DOHH2 (cell line): ENCODE data around the gene GCH1.

Source experiments
- CTCF ChIP-seq: fragments of 200-600 bp; sonication (generic); IDR thresholded peaks from one replicate; pipeline ENCODE4 v1.5.1; 2014; ENCODE audit warnings: antibody characterized with exemption, mild to moderate bottlenecking, low read depth, low read length; ENCODE audit not compliant: poor library complexity, severe bottlenecking
- EZH2phosphoT487 ChIP-seq: fragments of 200-600 bp; sonication (generic); IDR thresholded peaks from 2 replicates; pipeline ENCODE4 v1.6.1; 2017; ENCODE audit warnings: borderline replicate concordance, mild to moderate bottlenecking, antibody characterized with exemption, low read length, moderate library complexity, mixed read lengths

GRCh38 chr14:54877015-54877702 is 25.5 kb downstream of the GCH1 start:
- TF ChIP-seq CTCF (no peak), EZH2phosphoT487 (no peak)
